ENCODE results near the gene EVL.

Gene EVL

DNA sequence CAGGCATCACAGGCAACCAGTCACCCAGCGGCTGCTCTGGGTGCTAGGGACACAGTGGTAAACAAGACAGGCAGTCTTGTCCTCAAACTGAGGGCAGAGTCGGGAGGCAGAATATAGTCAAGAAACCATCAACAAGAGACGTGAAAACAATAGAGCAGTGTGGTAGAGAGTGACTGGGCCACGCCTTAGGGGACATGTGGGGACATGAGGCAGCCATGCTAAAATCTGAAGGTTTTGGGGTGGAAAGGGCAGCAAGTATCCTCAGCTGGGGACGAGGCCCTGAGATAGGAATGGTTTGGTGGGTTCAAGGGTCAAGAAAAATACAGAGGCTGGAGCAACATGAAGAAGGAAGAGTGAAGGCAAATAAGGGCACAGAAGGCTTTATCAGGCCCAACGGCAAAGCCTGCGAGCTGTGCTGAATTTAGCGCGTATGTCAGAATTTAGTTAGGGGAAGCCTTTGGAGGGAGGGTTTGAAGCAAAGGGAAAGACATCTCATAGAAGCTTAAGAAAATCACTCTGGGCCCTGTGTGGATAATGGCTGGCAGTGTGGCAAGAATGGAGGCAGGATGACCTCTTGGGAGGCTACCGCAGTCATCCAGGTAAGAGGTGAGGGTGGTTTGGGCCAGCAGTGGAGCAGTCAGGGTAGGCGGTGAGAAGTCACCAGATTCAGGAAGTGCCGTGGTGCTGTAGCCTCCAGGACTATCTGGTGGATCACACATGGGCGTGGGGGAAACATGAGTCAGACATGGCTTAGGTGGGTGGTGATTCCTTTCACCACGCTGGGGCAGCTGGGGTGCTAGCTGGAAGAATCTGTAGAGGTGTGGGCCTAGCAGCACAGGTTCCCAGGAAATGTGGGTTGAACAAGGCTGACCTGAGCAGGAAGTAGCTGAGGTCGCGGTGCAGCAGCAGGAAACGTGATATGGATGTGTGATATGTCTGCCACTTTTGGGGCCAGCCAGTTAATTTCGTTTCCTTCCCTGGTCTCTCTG lies 3.0 kb downstream of the EVL start:
- peak overlapping the region; percentile 92 for H3K4me2 ChIP-seq (ENCODE audit: low read depth, low read length, poor library complexity, severe bottlenecking)
- H2AFZ ChIP-seq (ENCODE audit: low read length): no peak overlapping the region
- no peaks in the 10 kb centered on the region for H4K20me1 ChIP-seq (ENCODE audit: insufficient read depth, low read length, poor library complexity, severe bottlenecking)
- H3K9me3 ChIP-seq (ENCODE audit: insufficient read depth, low read depth, low read length): no peaks in the 10 kb centered on the region
- H3K4me3 ChIP-seq (ENCODE audit: low read length, poor library complexity, severe bottlenecking): peak overlapping the region; percentile 77
- no peak for TF ChIP-seq EZH2phosphoT487 (IDR thresholded peaks at IDR 0.05; ENCODE audit: borderline replicate concordance)
- TF ChIP-seq, protein P1, sequence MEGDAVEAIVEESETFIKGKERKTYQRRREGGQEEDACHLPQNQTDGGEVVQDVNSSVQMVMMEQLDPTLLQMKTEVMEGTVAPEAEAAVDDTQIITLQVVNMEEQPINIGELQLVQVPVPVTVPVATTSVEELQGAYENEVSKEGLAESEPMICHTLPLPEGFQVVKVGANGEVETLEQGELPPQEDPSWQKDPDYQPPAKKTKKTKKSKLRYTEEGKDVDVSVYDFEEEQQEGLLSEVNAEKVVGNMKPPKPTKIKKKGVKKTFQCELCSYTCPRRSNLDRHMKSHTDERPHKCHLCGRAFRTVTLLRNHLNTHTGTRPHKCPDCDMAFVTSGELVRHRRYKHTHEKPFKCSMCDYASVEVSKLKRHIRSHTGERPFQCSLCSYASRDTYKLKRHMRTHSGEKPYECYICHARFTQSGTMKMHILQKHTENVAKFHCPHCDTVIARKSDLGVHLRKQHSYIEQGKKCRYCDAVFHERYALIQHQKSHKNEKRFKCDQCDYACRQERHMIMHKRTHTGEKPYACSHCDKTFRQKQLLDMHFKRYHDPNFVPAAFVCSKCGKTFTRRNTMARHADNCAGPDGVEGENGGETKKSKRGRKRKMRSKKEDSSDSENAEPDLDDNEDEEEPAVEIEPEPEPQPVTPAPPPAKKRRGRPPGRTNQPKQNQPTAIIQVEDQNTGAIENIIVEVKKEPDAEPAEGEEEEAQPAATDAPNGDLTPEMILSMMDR (conservative IDR thresholded peaks at IDR 0.05; ENCODE audit: low read length): no peak
- H3K79me2 ChIP-seq (ENCODE audit: insufficient read depth, low read length): peaks cover 73% of the 10 kb centered on the region
- H3K27me3 ChIP-seq (ENCODE audit: insufficient read depth, low read length, poor library complexity, severe bottlenecking): no peaks in the 10 kb centered on the region
- peaks cover 6% of the 10 kb centered on the region; the same call in 1 of the 2 replicates for H3K36me3 ChIP-seq (ENCODE audit: insufficient read depth, low read length)
- H3K9me2 ChIP-seq (replicated peaks; ENCODE audit: low read depth, low read length): no peaks in the 10 kb centered on the region
- peaks cover 85% of the 10 kb centered on the region for H3K4me1 ChIP-seq (ENCODE audit: insufficient read depth, low read length, poor library complexity, severe bottlenecking)
- H3F3A ChIP-seq (ENCODE audit: low read depth): peaks cover 38% of the 10 kb centered on the region
- H3K9ac ChIP-seq (ENCODE audit: low read depth, low read length, poor library complexity, severe bottlenecking): peak overlapping the region; percentile 97

DNA sequence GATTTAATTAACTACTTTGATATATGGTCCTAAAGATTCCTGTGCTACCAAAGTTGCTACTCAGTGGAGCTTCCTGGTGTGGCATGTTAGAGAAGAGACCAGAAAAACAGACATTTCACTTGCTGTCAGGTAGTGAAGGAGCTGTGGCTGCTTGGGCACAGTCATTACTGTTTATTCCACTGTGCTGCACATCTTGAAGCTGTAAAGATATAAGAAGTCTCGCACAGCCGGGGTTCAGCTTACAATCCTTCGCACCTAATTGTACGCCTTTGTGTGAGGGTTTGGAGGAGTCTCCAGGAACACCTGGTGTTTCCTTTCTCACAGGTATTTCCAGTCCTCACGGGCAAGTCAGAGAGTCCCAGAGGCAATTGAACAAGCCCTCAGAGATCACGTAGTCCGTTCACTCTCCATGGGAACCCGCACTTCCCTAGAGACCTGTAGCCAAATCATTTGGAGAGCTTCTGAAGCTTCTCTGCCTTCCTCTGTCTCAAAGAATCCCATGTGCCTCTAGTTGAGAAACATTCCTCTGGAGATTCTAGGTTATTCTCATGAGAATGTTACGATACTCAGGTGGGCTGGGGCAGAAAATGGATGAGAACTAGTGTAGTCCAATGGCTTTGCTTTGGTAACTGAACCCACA lies 4.1 kb downstream of the EVL start:
- Histone ChIP-seq H3K4me3 (ENCODE audit: low read length, poor library complexity, severe bottlenecking) (peak overlapping the region; percentile 77), H3K9me3 (ENCODE audit: insufficient read depth, low read depth, low read length) (no peaks in the 10 kb centered on the region), H3K9ac (ENCODE audit: low read depth, low read length, poor library complexity, severe bottlenecking) (peak overlapping the region; percentile 79), H4K20me1 (ENCODE audit: insufficient read depth, low read length, poor library complexity, severe bottlenecking) (peaks cover 2% of the 10 kb centered on the region), H3K4me2 (ENCODE audit: low read depth, low read length, poor library complexity, severe bottlenecking) (peak overlapping the region; percentile 85), H2AFZ (ENCODE audit: low read length) (no peak overlapping the region), H3K27me3 (ENCODE audit: insufficient read depth, low read length, poor library complexity, severe bottlenecking) (no peaks in the 10 kb centered on the region), H3K9me2 (replicated peaks; ENCODE audit: low read depth, low read length) (no peaks in the 10 kb centered on the region), H3K4me1 (ENCODE audit: insufficient read depth, low read length, poor library complexity, severe bottlenecking) (peaks cover 83% of the 10 kb centered on the region), H3K79me2 (ENCODE audit: insufficient read depth, low read length) (peaks cover 73% of the 10 kb centered on the region), H3K36me3 (ENCODE audit: insufficient read depth, low read length) (peaks cover 6% of the 10 kb centered on the region; the same call in 1 of the 2 replicates), H3F3A (ENCODE audit: low read depth) (peaks cover 31% of the 10 kb centered on the region)
- TF ChIP-seq EZH2phosphoT487 (IDR thresholded peaks at IDR 0.05; ENCODE audit: borderline replicate concordance): no peak
- TF ChIP-seq, protein P1 (conservative IDR thresholded peaks at IDR 0.05; ENCODE audit: low read length): no peak

DNA sequence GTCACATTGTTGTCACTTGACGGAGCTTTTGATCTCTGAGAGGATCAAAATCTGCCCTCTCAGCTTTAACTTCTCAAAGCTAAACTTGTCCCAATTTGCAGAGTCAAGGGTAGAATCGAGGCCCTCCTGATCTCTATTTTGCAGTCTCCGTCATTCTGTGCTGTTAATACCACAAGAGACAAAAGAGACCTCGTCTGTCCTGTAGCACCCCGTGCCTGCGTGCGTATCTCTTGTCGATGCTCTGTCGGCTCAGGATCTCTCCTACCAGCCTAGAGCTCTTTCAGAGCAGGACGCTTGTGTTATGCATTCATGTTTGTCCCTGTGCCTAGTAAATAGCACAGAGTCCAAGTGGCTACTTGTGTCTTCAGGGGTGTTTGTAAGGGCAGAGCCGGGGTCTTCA lies 5.1 kb downstream of the EVL start:
- TF ChIP-seq, protein P1 (conservative IDR thresholded peaks at IDR 0.05; ENCODE audit: low read length): no peak
- no peak for TF ChIP-seq EZH2phosphoT487 (IDR thresholded peaks at IDR 0.05; ENCODE audit: borderline replicate concordance)
- H3K4me3 ChIP-seq (ENCODE audit: low read length, poor library complexity, severe bottlenecking): peak overlapping the region; percentile 77
- H3F3A ChIP-seq (ENCODE audit: low read depth): peaks cover 28% of the 10 kb centered on the region
- peaks cover 90% of the 10 kb centered on the region for H3K4me1 ChIP-seq (ENCODE audit: insufficient read depth, low read length, poor library complexity, severe bottlenecking)
- H3K36me3 ChIP-seq (ENCODE audit: insufficient read depth, low read length): peaks cover 10% of the 10 kb centered on the region; the same call in 1 of the 2 replicates
- no peaks in the 10 kb centered on the region for H3K27me3 ChIP-seq (ENCODE audit: insufficient read depth, low read length, poor library complexity, severe bottlenecking)
- no peak overlapping the region for H2AFZ ChIP-seq (ENCODE audit: low read length)
- peaks cover 8% of the 10 kb centered on the region for H4K20me1 ChIP-seq (ENCODE audit: insufficient read depth, low read length, poor library complexity, severe bottlenecking)
- H3K9me2 ChIP-seq (replicated peaks; ENCODE audit: low read depth, low read length): no peaks in the 10 kb centered on the region
- peak overlapping the region; percentile 79 for H3K9ac ChIP-seq (ENCODE audit: low read depth, low read length, poor library complexity, severe bottlenecking)
- peak overlapping the region; percentile 85 for H3K4me2 ChIP-seq (ENCODE audit: low read depth, low read length, poor library complexity, severe bottlenecking)
- no peaks in the 10 kb centered on the region for H3K9me3 ChIP-seq (ENCODE audit: insufficient read depth, low read depth, low read length)
- H3K79me2 ChIP-seq (ENCODE audit: insufficient read depth, low read length): peaks cover 81% of the 10 kb centered on the region

Measured in Loucy (cell line).